ENCODE measurements around the gene C6orf62.

DNA sequence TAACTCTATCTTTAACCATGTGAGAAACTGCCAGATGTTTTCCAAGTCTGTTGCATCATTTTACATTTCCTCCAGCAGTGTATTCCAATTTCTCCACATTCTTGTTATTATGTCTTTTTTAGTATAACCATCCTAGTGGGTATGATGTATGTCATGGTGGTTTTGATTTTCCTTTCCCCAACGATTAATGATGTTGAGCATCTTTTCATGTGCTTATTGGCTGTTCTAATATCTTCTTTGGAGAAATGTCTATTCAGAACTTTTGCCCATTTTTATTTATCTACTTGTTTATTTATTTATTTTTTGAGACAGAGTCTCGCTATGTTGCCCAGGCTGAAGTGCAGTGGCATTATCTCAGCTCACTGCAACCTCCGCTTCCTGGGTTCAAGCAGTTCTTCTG is 4.3 kb upstream of the C6orf62 start:
- TF ChIP-seq, protein P1, sequence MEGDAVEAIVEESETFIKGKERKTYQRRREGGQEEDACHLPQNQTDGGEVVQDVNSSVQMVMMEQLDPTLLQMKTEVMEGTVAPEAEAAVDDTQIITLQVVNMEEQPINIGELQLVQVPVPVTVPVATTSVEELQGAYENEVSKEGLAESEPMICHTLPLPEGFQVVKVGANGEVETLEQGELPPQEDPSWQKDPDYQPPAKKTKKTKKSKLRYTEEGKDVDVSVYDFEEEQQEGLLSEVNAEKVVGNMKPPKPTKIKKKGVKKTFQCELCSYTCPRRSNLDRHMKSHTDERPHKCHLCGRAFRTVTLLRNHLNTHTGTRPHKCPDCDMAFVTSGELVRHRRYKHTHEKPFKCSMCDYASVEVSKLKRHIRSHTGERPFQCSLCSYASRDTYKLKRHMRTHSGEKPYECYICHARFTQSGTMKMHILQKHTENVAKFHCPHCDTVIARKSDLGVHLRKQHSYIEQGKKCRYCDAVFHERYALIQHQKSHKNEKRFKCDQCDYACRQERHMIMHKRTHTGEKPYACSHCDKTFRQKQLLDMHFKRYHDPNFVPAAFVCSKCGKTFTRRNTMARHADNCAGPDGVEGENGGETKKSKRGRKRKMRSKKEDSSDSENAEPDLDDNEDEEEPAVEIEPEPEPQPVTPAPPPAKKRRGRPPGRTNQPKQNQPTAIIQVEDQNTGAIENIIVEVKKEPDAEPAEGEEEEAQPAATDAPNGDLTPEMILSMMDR (IDR thresholded peaks at IDR 0.05): no peak
- TF ChIP-seq EZH2 (IDR thresholded peaks at IDR 0.05; ENCODE audit: borderline replicate concordance, insufficient read depth, low read depth, low read length, poor library complexity, severe bottlenecking): no peak
